22Rv1 (cell line): ENCODE results near the gene CTNNB1.

Source experiments
- H3K27ac ChIP-seq: fragments of 450-650 bp; 2 replicates; pipeline ENCODE4 v1.5.1; 2017
- CTCF ChIP-seq: fragments of 450-650 bp; IDR thresholded peaks from 2 replicates; pipeline ENCODE4 v1.5.1; 2017; ENCODE audit warnings: mild to moderate bottlenecking
- ZFX ChIP-seq: fragments of 450-650 bp; IDR thresholded peaks from 2 replicates; pipeline ENCODE4 v1.6.1; 2017; ENCODE audit warnings: antibody characterized with exemption, borderline replicate concordance

The CTNNB1 gene

GRCh38 chr3:41164777-41165176, 34.5 kb upstream of the CTNNB1 start:
- H3K27ac ChIP-seq: no peak overlapping the region
- TF ChIP-seq CTCF: no peak
- no peak for TF ChIP-seq ZFX

- H3K27ac ChIP-seq: no peak overlapping the region
Measured at GRCh38 chr3:41167722-41168497, 31.4 kb upstream of the CTNNB1 start.

GRCh38 chr3:41169023-41169422, 30.3 kb upstream of the CTNNB1 start:
- TF ChIP-seq ZFX: no peak
- TF ChIP-seq CTCF: no peak
- no peak overlapping the region for H3K27ac ChIP-seq

More at GRCh38 chr3:41167722-41168497, 31.4 kb upstream of the CTNNB1 start:
- no peak for TF ChIP-seq CTCF
- no peak for TF ChIP-seq ZFX

- no peak overlapping the region for H3K27ac ChIP-seq
- TF ChIP-seq ZFX (no peak), CTCF (no peak)
Measured at GRCh38 chr3:41173926-41174885, 25.1 kb upstream of the CTNNB1 start.

GRCh38 chr3:41175365-41175764, 23.9 kb upstream of the CTNNB1 start:
- no peak overlapping the region for H3K27ac ChIP-seq
- TF ChIP-seq CTCF (no peak), ZFX (no peak)

- no peak overlapping the region for H3K27ac ChIP-seq
- TF ChIP-seq ZFX (no peak), CTCF (no peak)
Measured at GRCh38 chr3:41176596-41176995, 22.7 kb upstream of the CTNNB1 start.
